WERI-Rb-1 (cell line): Measurements from ENCODE around the gene CCBE1.

ENCODE experiments used
- DNase-seq: peaks from one replicate; pipeline ENCODE4 v3.0.0-alpha.2; 2020
- H3K27ac ChIP-seq: fragments of 250-450 bp; sonication (Bioruptor Pico); 2 replicates; pipeline ENCODE4 v1.5.1; 2020; ENCODE audit warnings: mild to moderate bottlenecking, moderate library complexity
- H3K27me3 ChIP-seq: fragments of 250-450 bp; sonication (Bioruptor Pico); 2 replicates; pipeline ENCODE4 v1.5.1; 2021; ENCODE audit warnings: mild to moderate bottlenecking, low read depth, moderate library complexity; ENCODE audit not compliant: insufficient read depth, severe bottlenecking
- H3K36me3 ChIP-seq: fragments of 250-450 bp; sonication (Bioruptor Pico); 2 replicates; pipeline ENCODE4 v1.5.1; 2020; ENCODE audit warnings: mild to moderate bottlenecking, moderate library complexity
- H3K4me3 ChIP-seq: 2 replicates; pipeline ENCODE4 v1.5.1; 2011; ENCODE audit warnings: low read depth, mild to moderate bottlenecking, control low read depth, low read length
- H3K9me3 ChIP-seq: fragments of 250-450 bp; sonication (Bioruptor Pico); 2 replicates; pipeline ENCODE4 v1.5.1; 2021; ENCODE audit warnings: mild to moderate bottlenecking, moderate library complexity; ENCODE audit not compliant: severe bottlenecking
- TF ChIP-seq, protein P1 (sequence below): IDR thresholded peaks from 2 replicates; pipeline ENCODE4 v1.5.1; 2011; ENCODE audit warnings: low read depth, mild to moderate bottlenecking, control low read depth, inconsistent platforms, low read length

The CCBE1 gene

GRCh38 chr18:59460072-59460420 is 237.2 kb downstream of the CCBE1 start:
- peak overlapping the region; percentile 0; the same call in 1 of the 2 replicates for H3K27ac ChIP-seq
- no peak overlapping the region for H3K4me3 ChIP-seq
- peak; percentile 43 for DNase-seq
- H3K9me3 ChIP-seq: peaks cover under 1% of the 10 kb centered on the region
- TF ChIP-seq, protein P1, sequence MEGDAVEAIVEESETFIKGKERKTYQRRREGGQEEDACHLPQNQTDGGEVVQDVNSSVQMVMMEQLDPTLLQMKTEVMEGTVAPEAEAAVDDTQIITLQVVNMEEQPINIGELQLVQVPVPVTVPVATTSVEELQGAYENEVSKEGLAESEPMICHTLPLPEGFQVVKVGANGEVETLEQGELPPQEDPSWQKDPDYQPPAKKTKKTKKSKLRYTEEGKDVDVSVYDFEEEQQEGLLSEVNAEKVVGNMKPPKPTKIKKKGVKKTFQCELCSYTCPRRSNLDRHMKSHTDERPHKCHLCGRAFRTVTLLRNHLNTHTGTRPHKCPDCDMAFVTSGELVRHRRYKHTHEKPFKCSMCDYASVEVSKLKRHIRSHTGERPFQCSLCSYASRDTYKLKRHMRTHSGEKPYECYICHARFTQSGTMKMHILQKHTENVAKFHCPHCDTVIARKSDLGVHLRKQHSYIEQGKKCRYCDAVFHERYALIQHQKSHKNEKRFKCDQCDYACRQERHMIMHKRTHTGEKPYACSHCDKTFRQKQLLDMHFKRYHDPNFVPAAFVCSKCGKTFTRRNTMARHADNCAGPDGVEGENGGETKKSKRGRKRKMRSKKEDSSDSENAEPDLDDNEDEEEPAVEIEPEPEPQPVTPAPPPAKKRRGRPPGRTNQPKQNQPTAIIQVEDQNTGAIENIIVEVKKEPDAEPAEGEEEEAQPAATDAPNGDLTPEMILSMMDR: no peak
- H3K36me3 ChIP-seq: no peaks in the 10 kb centered on the region
- no peaks in the 10 kb centered on the region for H3K27me3 ChIP-seq

DNA sequence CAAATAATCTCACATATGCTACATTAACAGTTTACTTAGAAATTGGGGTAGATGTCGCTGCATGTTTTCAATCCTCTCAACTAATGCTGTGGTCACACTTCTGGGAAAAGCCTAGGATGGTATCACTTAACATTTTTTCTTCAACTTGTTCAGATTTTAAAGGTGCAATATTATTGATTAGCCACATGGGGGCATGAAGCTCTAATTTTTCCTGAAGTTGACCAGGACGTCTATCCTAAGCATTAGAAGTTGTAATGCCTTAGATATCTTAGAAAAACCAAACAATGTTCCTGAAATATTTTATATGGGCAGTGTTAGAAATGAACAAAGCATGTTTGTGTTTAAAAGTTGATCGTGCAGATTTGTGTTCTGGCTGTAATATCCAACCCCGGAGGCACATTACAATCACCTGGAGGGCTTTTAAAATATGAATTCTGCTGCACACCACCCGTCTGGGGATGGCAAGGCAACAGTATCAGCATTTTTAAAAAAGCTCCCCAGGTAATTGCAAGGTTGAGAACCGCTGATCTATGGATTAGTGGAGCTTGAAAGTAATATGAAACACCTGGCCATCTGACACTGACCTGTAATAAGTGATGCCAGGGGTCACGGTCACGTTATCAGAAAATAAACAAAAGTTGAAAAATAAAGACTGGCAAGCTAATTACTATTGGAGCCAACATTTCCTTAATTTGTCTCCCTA is 237.7 kb downstream of the CCBE1 start:
- H3K9me3 ChIP-seq: peaks cover 6% of the 10 kb centered on the region
- no peak overlapping the region for H3K4me3 ChIP-seq
- H3K27ac ChIP-seq: peak overlapping the region; percentile 0; the same call in 1 of the 2 replicates
- DNase-seq: no peak
- TF ChIP-seq, protein P1: peak; percentile 36; the same call in 1 of the 2 replicates
- no peaks in the 10 kb centered on the region for H3K36me3 ChIP-seq
- H3K27me3 ChIP-seq: no peaks in the 10 kb centered on the region

GRCh38 chr18:59458575-59458974 is 238.6 kb downstream of the CCBE1 start:
- Histone ChIP-seq H3K9me3 (peaks cover 6% of the 10 kb centered on the region), H3K27me3 (no peaks in the 10 kb centered on the region), H3K4me3 (no peak overlapping the region), H3K36me3 (no peaks in the 10 kb centered on the region), H3K27ac (no peak overlapping the region)
- DNase-seq: no peak
- TF ChIP-seq, protein P1: no peak

DNA sequence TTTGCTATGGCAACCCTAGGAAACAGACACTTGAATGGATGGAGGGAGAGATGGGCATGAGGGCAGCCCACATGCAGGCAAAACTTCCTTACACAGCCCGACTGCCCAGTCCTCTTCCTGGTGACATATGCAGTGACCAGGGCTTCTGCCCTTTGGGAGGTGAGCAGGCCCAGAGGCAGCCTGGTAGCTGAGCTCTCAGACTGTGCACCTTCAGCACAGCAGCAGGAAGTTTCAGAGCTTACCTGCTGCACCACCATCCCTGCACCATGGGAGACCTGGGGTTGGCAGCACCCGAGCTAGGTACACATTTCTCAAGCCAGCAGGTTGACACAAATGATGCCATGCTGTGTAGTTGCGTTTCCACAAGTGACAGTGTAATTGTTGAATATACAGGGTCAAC is 240.6 kb downstream of the CCBE1 start:
- TF ChIP-seq, protein P1: no peak
- Histone ChIP-seq H3K36me3 (no peaks in the 10 kb centered on the region), H3K27me3 (no peaks in the 10 kb centered on the region), H3K27ac (no peak overlapping the region), H3K9me3 (peaks cover 6% of the 10 kb centered on the region), H3K4me3 (no peak overlapping the region)
- no peak for DNase-seq

DNA sequence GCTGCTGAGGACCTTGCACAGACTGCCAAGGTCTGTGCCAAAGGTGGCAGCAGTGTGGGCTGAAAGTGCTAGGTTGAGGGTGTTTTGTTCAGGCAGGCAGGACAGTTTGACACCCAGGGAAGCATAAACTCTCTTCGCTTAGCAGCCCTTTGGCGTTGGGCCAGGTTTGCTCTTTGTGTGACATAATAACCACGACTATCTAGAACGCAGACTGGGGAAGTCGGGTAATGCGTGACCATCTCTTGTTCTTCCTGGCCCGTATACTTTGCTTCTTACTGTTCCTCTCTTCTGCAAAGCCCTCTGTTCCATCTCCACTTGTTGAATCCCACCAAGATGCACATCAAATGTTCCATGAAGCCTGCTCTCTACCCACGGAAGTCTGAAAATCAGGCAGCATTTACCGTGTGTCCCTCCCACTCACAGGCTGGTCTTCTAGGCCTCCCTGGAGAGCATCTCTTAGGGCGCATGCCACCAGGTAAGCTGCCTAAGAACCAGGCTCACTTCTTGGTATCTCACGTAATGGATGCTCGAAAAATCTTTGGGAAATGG is 241.4 kb downstream of the CCBE1 start:
- Histone ChIP-seq H3K27ac (peak overlapping the region; percentile 33; the same call in 1 of the 2 replicates), H3K9me3 (peaks cover 6% of the 10 kb centered on the region), H3K36me3 (no peaks in the 10 kb centered on the region), H3K27me3 (no peaks in the 10 kb centered on the region), H3K4me3 (no peak overlapping the region)
- TF ChIP-seq, protein P1: no peak
- DNase-seq: no peak
